T-helper 1 cell treated with Interleukin-12 subunit alpha and Interleukin-12 subunit beta and Interleukin-4 antibody, amounts not matched to agents 30 μg/mL and 1 μg/mL, for 36 hours (primary cell): ENCODE results near the gene ATF4.

ENCODE experiments used
- H3K27ac Mint-ChIP-seq: one replicate; pipeline ENCODE4 v1.8.0; 2021; ENCODE audit warnings: mild to moderate bottlenecking, mixed read lengths
- H3K27me3 Mint-ChIP-seq: one replicate; pipeline ENCODE4 v1.8.0; 2021; ENCODE audit warnings: low read depth, mixed read lengths
- H3K36me3 Mint-ChIP-seq: one replicate; pipeline ENCODE4 v1.8.0; 2021; ENCODE audit warnings: low read depth, mixed read lengths
- H3K4me1 Mint-ChIP-seq: one replicate; pipeline ENCODE4 v1.8.0; 2021; ENCODE audit warnings: low read depth, mixed read lengths
- H3K4me3 Mint-ChIP-seq: one replicate; pipeline ENCODE4 v1.8.0; 2021; ENCODE audit warnings: mild to moderate bottlenecking, moderate library complexity, mixed read lengths
- H3K9me3 Mint-ChIP-seq: one replicate; pipeline ENCODE4 v1.8.0; 2021; ENCODE audit warnings: mixed read lengths

ATF4 gene

GRCh38 chr22:39560127-39560526 is 39.8 kb downstream of the ATF4 start:
- no peak overlapping the region for H3K4me3 Mint-ChIP-seq
- no peak overlapping the region for H3K27ac Mint-ChIP-seq
- H3K9me3 Mint-ChIP-seq = no peaks in the 10 kb centered on the region
- peaks cover 45% of the 10 kb centered on the region for H3K27me3 Mint-ChIP-seq
- peaks cover 2% of the 10 kb centered on the region for H3K4me1 Mint-ChIP-seq
- H3K36me3 Mint-ChIP-seq = no peaks in the 10 kb centered on the region

DNA sequence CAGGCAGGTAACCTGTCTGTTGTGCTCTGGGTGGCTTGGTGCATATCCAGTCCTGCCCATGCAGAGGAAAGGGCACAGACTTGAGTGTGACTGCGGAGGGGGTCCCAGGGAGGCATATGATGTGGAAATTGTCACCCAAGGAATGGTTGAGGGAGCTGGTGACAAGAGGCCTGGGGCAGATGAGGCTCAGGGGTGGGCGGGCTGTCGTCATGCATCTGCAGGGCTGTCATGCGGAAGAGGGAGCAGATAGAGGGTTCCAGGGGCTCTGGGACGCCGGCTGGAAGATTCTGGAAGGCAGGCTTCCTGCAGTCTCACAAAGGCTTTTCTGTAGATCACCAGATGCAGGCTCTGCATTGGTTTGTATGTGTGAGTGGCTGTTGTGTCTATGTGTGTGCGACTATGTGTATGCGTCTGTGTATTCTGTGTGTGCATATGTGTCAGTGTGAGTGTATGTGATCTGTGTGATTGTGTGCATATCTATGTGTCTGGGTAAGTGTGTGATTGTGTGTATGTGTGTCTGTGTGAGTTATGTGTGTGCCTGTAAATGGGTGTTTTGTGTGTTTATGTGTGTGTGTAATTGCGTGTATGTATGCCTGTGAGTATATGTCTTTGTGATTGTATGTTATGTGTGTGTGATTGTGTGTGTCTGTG is 42.6 kb downstream of the ATF4 start:
- Mint-ChIP-seq H3K4me3 (no peak overlapping the region), H3K27ac (no peak overlapping the region), H3K27me3 (peaks cover 20% of the 10 kb centered on the region), H3K36me3 (peaks cover 3% of the 10 kb centered on the region), H3K9me3 (peaks cover 8% of the 10 kb centered on the region), H3K4me1 (peaks cover 12% of the 10 kb centered on the region)

- Mint-ChIP-seq H3K27me3 (peaks cover 14% of the 10 kb centered on the region), H3K36me3 (peaks cover 3% of the 10 kb centered on the region), H3K4me1 (peaks cover 14% of the 10 kb centered on the region), H3K4me3 (no peak overlapping the region), H3K27ac (no peak overlapping the region), H3K9me3 (peaks cover 8% of the 10 kb centered on the region)
Observed at GRCh38 chr22:39563571-39564428, 43.4 kb downstream of the ATF4 start.

GRCh38 chr22:39565414-39565944 is 45.1 kb downstream of the ATF4 start:
- H3K9me3 Mint-ChIP-seq = peaks cover 8% of the 10 kb centered on the region

DNA sequence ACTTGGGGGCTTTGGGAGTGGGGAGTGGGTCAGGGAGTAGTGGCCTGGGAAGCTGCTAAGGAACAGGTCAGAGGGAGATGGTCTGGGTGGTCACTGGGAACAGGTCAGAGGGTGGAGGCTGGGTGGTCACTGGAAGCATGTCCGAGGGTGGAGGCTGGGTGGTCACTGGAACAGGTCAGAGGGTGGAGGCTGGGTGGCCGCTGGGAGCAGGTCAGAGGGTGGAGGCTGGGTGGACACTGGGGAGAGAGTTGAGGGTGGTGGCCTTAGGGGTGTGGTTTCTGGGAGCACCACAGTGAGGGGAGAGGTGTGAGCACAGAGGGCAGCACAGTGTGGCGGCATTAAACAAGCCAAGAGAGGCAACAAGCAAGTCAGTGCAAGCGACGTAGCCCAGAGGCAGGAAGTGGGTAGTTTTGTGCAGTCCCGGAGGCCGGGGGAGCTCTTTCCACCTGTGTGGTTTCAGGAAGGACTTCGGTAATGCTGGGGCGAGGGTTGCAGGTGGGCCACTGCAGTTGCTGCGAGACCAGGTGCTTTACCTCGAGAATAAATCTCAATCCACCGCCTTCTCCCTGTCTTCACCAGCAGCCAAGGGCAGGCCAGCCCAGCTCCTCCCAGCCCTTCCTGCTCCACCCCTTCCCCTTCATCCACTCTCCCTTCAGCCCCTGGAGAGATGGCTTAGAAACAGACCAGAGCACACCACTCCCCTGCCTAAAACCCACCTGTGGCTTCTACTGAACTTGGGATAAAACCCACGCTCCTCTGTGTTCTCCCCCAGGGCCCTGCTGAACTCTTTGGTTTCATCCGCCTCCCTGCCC is 47.0 kb downstream of the ATF4 start:
- H3K36me3 Mint-ChIP-seq = peaks cover 3% of the 10 kb centered on the region

More at GRCh38 chr22:39565414-39565944, 45.1 kb downstream of the ATF4 start:
- H3K36me3 Mint-ChIP-seq = peaks cover 3% of the 10 kb centered on the region
- peaks cover 6% of the 10 kb centered on the region for H3K27me3 Mint-ChIP-seq
- H3K4me1 Mint-ChIP-seq = peaks cover 14% of the 10 kb centered on the region
- H3K4me3 Mint-ChIP-seq = peak overlapping the region; percentile 21
- peak overlapping the region; percentile 53 for H3K27ac Mint-ChIP-seq

DNA sequence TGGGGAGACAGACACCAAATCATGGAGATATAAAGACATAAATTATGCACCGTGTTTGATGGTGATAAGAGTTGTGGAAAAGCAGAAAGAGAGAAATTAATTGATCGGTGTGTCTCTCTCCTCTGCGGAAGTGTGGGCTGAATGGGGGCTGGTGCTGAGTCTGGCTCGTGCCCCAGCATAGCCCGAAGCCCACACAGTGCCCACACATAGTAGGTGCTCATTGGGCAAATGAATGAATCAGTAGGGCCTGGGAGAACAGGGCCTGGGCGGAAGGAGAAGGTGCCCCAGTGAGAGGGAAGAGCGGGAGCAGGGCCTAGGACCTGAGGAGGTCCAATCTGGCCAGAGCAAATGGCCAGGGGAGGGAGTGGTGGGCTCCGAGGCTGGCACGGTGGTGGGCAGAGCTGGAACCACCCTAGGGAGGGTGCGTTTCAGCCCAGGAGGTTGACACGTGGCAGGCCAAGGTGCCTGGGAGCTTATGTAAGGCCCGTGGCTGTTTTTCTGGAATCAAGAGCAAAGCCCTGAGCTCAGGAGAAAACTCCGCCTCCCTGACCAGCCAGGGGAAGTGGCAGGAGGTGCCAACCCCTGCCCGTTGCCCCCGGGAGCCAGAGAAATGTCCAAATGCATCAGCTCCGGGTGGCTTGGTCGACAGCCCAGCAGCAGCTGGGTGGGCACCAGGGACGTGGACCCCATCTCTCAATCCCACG is 48.1 kb downstream of the ATF4 start:
- no peak overlapping the region for H3K4me3 Mint-ChIP-seq
- no peak overlapping the region for H3K27ac Mint-ChIP-seq
- H3K4me1 Mint-ChIP-seq = peaks cover 14% of the 10 kb centered on the region
- no peaks in the 10 kb centered on the region for H3K27me3 Mint-ChIP-seq
- peaks cover 8% of the 10 kb centered on the region for H3K9me3 Mint-ChIP-seq
- peaks cover 3% of the 10 kb centered on the region for H3K36me3 Mint-ChIP-seq

More for the DNA sequence above, 47.0 kb downstream of the ATF4 start:
- H3K27me3 Mint-ChIP-seq = no peaks in the 10 kb centered on the region
- H3K4me1 Mint-ChIP-seq = peaks cover 14% of the 10 kb centered on the region
- H3K27ac Mint-ChIP-seq = peak overlapping the region; percentile 42
- H3K9me3 Mint-ChIP-seq = peaks cover 8% of the 10 kb centered on the region
- H3K4me3 Mint-ChIP-seq = peak overlapping the region; percentile 22

DNA sequence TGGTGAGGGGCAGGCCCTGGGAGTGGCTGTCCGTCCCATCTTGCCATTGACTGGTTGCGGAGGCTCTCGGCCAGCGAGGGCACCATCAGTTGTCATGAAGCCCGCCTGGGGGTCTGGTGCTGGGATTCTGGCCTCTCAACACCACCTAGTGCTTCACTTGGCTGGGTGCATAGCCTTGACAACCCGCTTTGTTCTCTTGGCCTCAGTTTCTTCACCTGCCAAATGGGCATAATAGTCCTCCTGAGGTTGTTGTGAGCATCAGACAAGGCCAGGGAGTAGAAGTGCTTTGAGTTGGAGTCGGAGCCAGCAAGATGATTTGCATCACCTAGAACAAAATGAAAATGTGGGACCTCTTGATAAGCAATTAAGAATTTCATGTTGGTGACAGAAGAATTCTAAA is 48.7 kb downstream of the ATF4 start:
- Mint-ChIP-seq H3K36me3 (peaks cover 3% of the 10 kb centered on the region), H3K27ac (no peak overlapping the region), H3K9me3 (peaks cover 8% of the 10 kb centered on the region), H3K4me1 (peaks cover 14% of the 10 kb centered on the region), H3K27me3 (no peaks in the 10 kb centered on the region), H3K4me3 (no peak overlapping the region)

DNA sequence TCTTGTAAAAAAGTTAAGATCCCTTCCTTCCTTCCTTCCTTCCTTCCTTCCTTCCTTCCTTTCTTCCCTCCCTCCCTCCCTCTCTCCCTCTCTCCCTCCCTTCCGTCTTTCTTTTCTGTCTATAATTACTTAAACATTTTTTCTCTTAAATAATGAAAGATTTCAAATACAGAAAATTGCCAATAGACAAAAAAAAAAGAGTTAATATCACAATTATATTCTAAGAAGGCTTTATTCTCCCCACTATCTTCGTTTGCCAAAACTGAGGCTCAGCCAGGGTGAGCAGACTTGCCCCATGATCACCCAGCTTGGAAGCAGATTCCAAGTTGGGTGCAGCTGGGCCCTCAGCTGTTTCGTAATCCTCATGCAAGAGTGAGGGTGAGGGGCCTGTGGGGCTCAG is 49.9 kb downstream of the ATF4 start:
- H3K36me3 Mint-ChIP-seq = peaks cover 3% of the 10 kb centered on the region
- H3K27ac Mint-ChIP-seq = no peak overlapping the region
- H3K4me3 Mint-ChIP-seq = no peak overlapping the region
- H3K9me3 Mint-ChIP-seq = peaks cover 7% of the 10 kb centered on the region
- peaks cover 14% of the 10 kb centered on the region for H3K4me1 Mint-ChIP-seq
- H3K27me3 Mint-ChIP-seq = no peaks in the 10 kb centered on the region

- no peak within 1 kb of the TSS for H3K4me3 Mint-ChIP-seq
- no peaks in the 10 kb centered on the region for H3K27me3 Mint-ChIP-seq
- peaks cover 3% of the 10 kb centered on the region for H3K9me3 Mint-ChIP-seq
- no peaks in the 10 kb centered on the region for H3K36me3 Mint-ChIP-seq
- peaks cover 12% of the 10 kb centered on the region for H3K4me1 Mint-ChIP-seq
- H3K27ac Mint-ChIP-seq = no peak within 1 kb of the TSS
Observed at GRCh38 chr22:39570665-39571064, 50.3 kb downstream of the ATF4 start, which contains the start of gene CACNA1I. CACNA1I (plus strand) TSS chr22:39570753; CDS start chr22:39570753, 0 bp downstream.

- H3K9me3 Mint-ChIP-seq = no peaks in the 10 kb centered on the region
- H3K36me3 Mint-ChIP-seq = no peaks in the 10 kb centered on the region
- peaks cover 12% of the 10 kb centered on the region for H3K4me1 Mint-ChIP-seq
- H3K4me3 Mint-ChIP-seq = no peak overlapping the region
- no peaks in the 10 kb centered on the region for H3K27me3 Mint-ChIP-seq
- no peak overlapping the region for H3K27ac Mint-ChIP-seq
Observed at GRCh38 chr22:39571538-39571937, 51.2 kb downstream of the ATF4 start.
